Astrocyte (in vitro differentiated cells and primary cell): ENCODE results near the gene ADAMTS6.

Source experiments
- CTCF ChIP-seq: IDR thresholded peaks from 2 replicates; pipeline ENCODE4 v1.5.1; 2011; ENCODE audit warnings: low read depth, mild to moderate bottlenecking, inconsistent platforms, low read length, moderate library complexity; ENCODE audit not compliant: insufficient read depth
- EZH2 ChIP-seq: IDR thresholded peaks from 2 replicates; pipeline ENCODE4 v1.6.1; 2012; ENCODE audit warnings: mild to moderate bottlenecking, low read length, inconsistent platforms; ENCODE audit not compliant: insufficient read depth

- no peak for TF ChIP-seq CTCF
- no peak for TF ChIP-seq EZH2
These were observed 6.4 kb downstream of the ADAMTS6 start for GRCh38 chr5:65475336-65475735.
